CD4-positive, alpha-beta T cell treated with Interleukin-4 for 4 hours (primary cell): ENCODE results near the gene RXYLT1.

ENCODE experiments used
- DNase-seq: peaks from one replicate; pipeline ENCODE4 v3.0.0-alpha.2; 2020

The RXYLT1 gene

GRCh38 chr12:63844391-63845341, 65.0 kb downstream of the RXYLT1 start, which contains the start of gene SRGAP1:
TSS of gene SRGAP1 (plus strand) at chr12:63844700. CDS start at chr12:63844817, 117 bp downstream.
- no peak for DNase-seq

GRCh38 chr12:63845726-63846125, 66.0 kb downstream of the RXYLT1 start:
- DNase-seq: no peak

GRCh38 chr12:63846238-63846967, 66.7 kb downstream of the RXYLT1 start:
- no peak for DNase-seq

GRCh38 chr12:63848450-63848849, 68.7 kb downstream of the RXYLT1 start:
- no peak for DNase-seq

GRCh38 chr12:63849106-63849620, 69.5 kb downstream of the RXYLT1 start:
- DNase-seq: no peak

- DNase-seq: no peak
Measured at GRCh38 chr12:63849641-63850040, 69.9 kb downstream of the RXYLT1 start.

GRCh38 chr12:63853978-63854377, 74.3 kb downstream of the RXYLT1 start:
- DNase-seq: no peak

GRCh38 chr12:63855299-63855698, 75.6 kb downstream of the RXYLT1 start:
- no peak for DNase-seq

- no peak for DNase-seq
Measured at GRCh38 chr12:63857771-63858670, 78.3 kb downstream of the RXYLT1 start.
